Uterus (tissue), 4 donors: ENCODE measurements around the gene ICAM3. TPM values are rescaled to one million over a fixed set of nuclear protein-coding genes. Genes with fewer than 3 reads are reported as not detected.
"Not testable (repeated sequence)": the region's sequence is repeated elsewhere in the genome, so short reads cannot be mapped to it uniquely, and the experiment has no call there.

Experiments used
- DNase-seq, 2 donors: peaks; one replicate each; pipeline ENCODE4 v3.0.0-alpha.2; 2019 to 2020
- H3K27ac ChIP-seq, 2 donors: fragments of 200-600 bp; sonication (generic); 1 replicate in 1 of 2; 2 replicates in 1 of 2; pipeline ENCODE4 v1.5.1; 2016 to 2018
- H3K27me3 ChIP-seq, 2 donors: fragments of 200-600 bp; sonication (generic); one replicate each; pipeline ENCODE4 v1.5.1; 2018 to 2019; ENCODE audit warnings: control low read depth in 1 of 2
- H3K36me3 ChIP-seq, 2 donors: fragments of 200-600 bp; sonication (generic); one replicate each; pipeline ENCODE4 v1.5.1; 2019; ENCODE audit warnings: control low read depth in 1 of 2
- H3K4me1 ChIP-seq, 2 donors: fragments of 200-600 bp; sonication (generic); one replicate each; pipeline ENCODE4 v1.5.1; 2018 to 2019; ENCODE audit warnings: control low read depth in 1 of 2
- H3K4me3 ChIP-seq, 2 donors: fragments of 200-600 bp; sonication (generic); 1 replicate in 1 of 2; 2 replicates in 1 of 2; pipeline ENCODE4 v1.5.1; 2018 to 2019; ENCODE audit warnings: mild to moderate bottlenecking in 1 of 2
- H3K9me3 ChIP-seq, 2 donors: fragments of 200-600 bp; sonication (generic); one replicate each; pipeline ENCODE4 v1.5.1; 2019; ENCODE audit warnings: control low read depth in 1 of 2
- CTCF ChIP-seq, 4 experiments: fragments of 200-600 bp in 2 of 4; fragments of 450-650 bp in 2 of 4; sonication (generic) in 2 of 4; IDR thresholded peaks; one replicate each; pipeline ENCODE4 v1.5.1; 2016 to 2019; ENCODE audit warnings: antibody characterized with exemption in 4 of 4, mild to moderate bottlenecking in 2 of 4, moderate library complexity in 1 of 4
- POLR2A ChIP-seq, 2 donors: fragments of 450-650 bp; IDR thresholded peaks; one replicate each; pipeline ENCODE4 v1.6.1; 2016; ENCODE audit warnings: antibody characterized with exemption in 2 of 2, mild to moderate bottlenecking in 1 of 2, moderate library complexity in 1 of 2
- intact Hi-C: fragments of 100-400 bp; cut with DNase I; formaldehyde crosslinking; loops from one replicate; pipeline ENCODE4 v1.15.1; 2023; ENCODE audit warnings: low total_unique reads
- total RNA-seq, 4 donors: library from RNA; depleted of rRNA in 3 of 4; stranded (reverse); fragments of >200 nt in 3 of 4; gene quantifications; one replicate each; pipeline versions ENCODE4 v1.1.0 to v1.2.4, GENCODE V29; 2014 to 2023
- donor health status: DM: yes; HTN: yes; CAD: no.

The ICAM3 gene
- total RNA-seq, 4 donors from 2014 or later: 3.0 to 65.3 (median 6.2) TPM

- H3K36me3 ChIP-seq: no peaks in the 10 kb centered on the region
- no peaks in the 10 kb centered on the region for H3K9me3 ChIP-seq
- intact Hi-C loops: loop anchor here (10.0 kb wide), 1 partner anchor 45 kb away; the partner anchor contains the start of genes ICAM3 and RAVER1
- no peak for DNase-seq
- no peaks in the 10 kb centered on the region for H3K4me1 ChIP-seq
- peak overlapping the region; percentile 81 for H3K27ac ChIP-seq
- TF ChIP-seq POLR2A (IDR thresholded peaks at IDR 0.05) (no peak), CTCF (IDR thresholded peaks at IDR 0.05) (no peak)
- H3K4me3 ChIP-seq: peak overlapping the region; percentile 78 to 89
- H3K27me3 ChIP-seq: no peaks in the 10 kb centered on the region
These were observed 40.5 kb upstream of the ICAM3 start for GRCh38 chr19:10379880-10380312.

DNA sequence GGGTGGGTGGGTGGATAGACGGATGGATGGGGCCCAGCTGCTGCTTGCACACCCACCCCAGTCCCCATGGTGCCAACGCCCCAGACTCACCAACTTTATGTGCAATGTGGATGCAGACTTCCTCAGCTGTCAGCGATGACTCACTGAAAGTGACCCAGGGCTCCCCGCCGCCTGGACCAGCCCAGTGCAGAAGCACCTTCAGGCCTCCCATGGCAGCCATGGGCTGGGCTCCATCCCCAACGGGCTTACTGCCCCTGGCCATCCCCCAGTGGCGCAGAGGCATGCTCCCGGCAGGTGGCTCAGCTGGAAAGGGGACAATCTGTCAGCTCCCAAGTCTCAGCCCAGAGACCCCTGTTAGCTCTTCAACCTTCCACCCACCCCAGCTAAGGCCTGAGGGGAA lies 38.7 kb upstream of the ICAM3 start:
- H3K4me3 ChIP-seq: no peak overlapping the region
- no peaks in the 10 kb centered on the region for H3K9me3 ChIP-seq
- DNase-seq: no peak
- TF ChIP-seq POLR2A (IDR thresholded peaks at IDR 0.05) (no peak), CTCF (IDR thresholded peaks at IDR 0.05) (no peak)
- H3K4me1 ChIP-seq: no peaks in the 10 kb centered on the region
- H3K36me3 ChIP-seq: no peaks in the 10 kb centered on the region
- H3K27ac ChIP-seq: no peak overlapping the region
- intact Hi-C loops: no loop called here
- H3K27me3 ChIP-seq: no peaks in the 10 kb centered on the region

- H3K4me3 ChIP-seq, H3K27ac ChIP-seq, DNase-seq, intact Hi-C loops, H3K36me3 ChIP-seq, H3K4me1 ChIP-seq, H3K27me3 ChIP-seq, H3K9me3 ChIP-seq: not testable (repeated sequence)
These were observed 37.8 kb upstream of the ICAM3 start for GRCh38 chr19:10377140-10377640.

DNA sequence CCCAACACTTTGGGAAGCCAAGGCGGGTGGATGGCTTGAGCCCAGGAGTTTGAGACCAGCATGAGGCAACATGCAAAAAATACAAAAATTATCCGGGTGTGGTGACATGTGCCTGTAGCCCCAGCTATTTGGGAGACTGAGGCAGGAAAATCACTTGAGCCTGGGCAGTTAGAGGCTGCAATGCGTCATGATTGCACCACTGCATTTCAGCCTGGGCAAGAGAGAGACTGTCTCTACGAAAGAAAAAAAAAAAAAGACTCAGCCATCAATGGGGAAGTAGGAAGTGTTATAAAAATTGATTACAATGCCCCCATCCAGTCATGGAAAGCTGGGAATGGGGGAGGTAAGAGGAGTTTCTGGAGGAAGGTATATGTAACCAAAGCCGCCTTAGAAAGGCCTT lies 35.5 kb upstream of the ICAM3 start:
- DNase-seq: no peak
- Histone ChIP-seq H3K9me3 (no peaks in the 10 kb centered on the region), H3K27me3 (no peaks in the 10 kb centered on the region), H3K27ac (no peak overlapping the region), H3K4me3 (no peak overlapping the region), H3K4me1 (no peaks in the 10 kb centered on the region), H3K36me3 (no peaks in the 10 kb centered on the region)
- intact Hi-C loops: no loop called here
- TF ChIP-seq CTCF (IDR thresholded peaks at IDR 0.05): no peak
- TF ChIP-seq POLR2A (IDR thresholded peaks at IDR 0.05): no peak

DNA sequence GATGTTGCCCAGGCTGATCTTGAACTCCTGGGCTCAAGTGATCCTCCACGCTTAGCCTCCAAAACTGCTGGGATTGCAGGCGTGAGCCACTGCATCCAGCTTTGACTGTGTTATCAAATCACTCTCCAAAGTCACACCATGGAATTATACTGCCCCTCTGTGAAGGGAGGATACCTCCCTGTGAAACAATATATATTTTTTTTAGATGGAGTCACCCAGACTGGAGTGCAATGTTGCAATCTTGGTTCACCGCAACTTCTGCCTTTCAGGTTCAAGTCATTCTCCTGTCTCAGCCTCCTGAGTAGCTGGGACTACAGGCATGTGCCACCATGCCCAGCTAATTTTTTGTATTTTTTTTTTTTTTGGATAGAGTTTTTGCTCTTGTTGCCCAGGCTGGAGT lies 33.3 kb upstream of the ICAM3 start:
- no peak for DNase-seq
- H3K4me1 ChIP-seq: no peaks in the 10 kb centered on the region
- intact Hi-C loops: no loop called here
- no peaks in the 10 kb centered on the region for H3K36me3 ChIP-seq
- H3K9me3 ChIP-seq: no peaks in the 10 kb centered on the region
- H3K4me3 ChIP-seq: no peak overlapping the region
- H3K27ac ChIP-seq: no peak overlapping the region
- TF ChIP-seq CTCF (IDR thresholded peaks at IDR 0.05) (no peak), POLR2A (IDR thresholded peaks at IDR 0.05) (no peak)
- H3K27me3 ChIP-seq: no peaks in the 10 kb centered on the region
